Liver (tissue), 9 donors: ENCODE measurements around the gene GRN. TPM values are rescaled to one million over a fixed set of nuclear protein-coding genes. Genes with fewer than 3 reads are reported as not detected.

Experiments
- DNase-seq: peaks from one replicate; pipeline ENCODE4 v3.0.0-alpha.2; 2017; ENCODE audit warnings: low spot score
- H3K27ac ChIP-seq, 2 donors: one replicate each; pipeline ENCODE4 v1.7.0; 2013; ENCODE audit warnings: inconsistent platforms in 2 of 2, low read length in 2 of 2, control low read depth in 1 of 2, low read depth in 1 of 2, mild to moderate bottlenecking in 1 of 2
- H3K27me3 ChIP-seq, 4 donors: one replicate each; pipeline versions ENCODE4 v1.6.1 to v1.7.0; 2013; ENCODE audit warnings: low read length in 3 of 4, inconsistent platforms in 1 of 4, mild to moderate bottlenecking in 1 of 4, moderate library complexity in 1 of 4; ENCODE audit not compliant: control insufficient read depth in 4 of 4, insufficient read depth in 4 of 4
- H3K36me3 ChIP-seq, 4 donors: one replicate each; pipeline versions ENCODE4 v1.6.1 to v1.7.0; 2013; ENCODE audit warnings: low read length in 3 of 4, mild to moderate bottlenecking in 3 of 4, low read depth in 1 of 4, moderate library complexity in 1 of 4; ENCODE audit not compliant: control insufficient read depth in 4 of 4, insufficient read depth in 3 of 4
- H3K4me1 ChIP-seq, 4 donors: one replicate each; pipeline versions ENCODE4 v1.6.1 to v1.7.0; 2013; ENCODE audit warnings: low read length in 3 of 4, mild to moderate bottlenecking in 3 of 4, moderate library complexity in 1 of 4; ENCODE audit not compliant: control insufficient read depth in 4 of 4, insufficient read depth in 4 of 4
- H3K4me3 ChIP-seq, 3 donors: one replicate each; pipeline versions ENCODE4 v1.6.1 to v1.7.0; 2013; ENCODE audit warnings: low read length in 3 of 3, control low read depth in 1 of 3, low read depth in 1 of 3, mild to moderate bottlenecking in 1 of 3
- H3K9ac ChIP-seq, 2 donors: one replicate each; pipeline ENCODE4 v1.7.0; 2013; ENCODE audit warnings: low read length in 2 of 2, mild to moderate bottlenecking in 2 of 2, moderate library complexity in 2 of 2, control low read depth in 1 of 2, low read depth in 1 of 2
- H3K9me3 ChIP-seq, 4 donors: one replicate each; pipeline versions ENCODE4 v1.6.1 to v1.7.0; 2013; ENCODE audit warnings: low read length in 3 of 4; ENCODE audit not compliant: control insufficient read depth in 4 of 4
- ATF3 ChIP-seq: IDR thresholded peaks from 2 replicates; pipeline ENCODE4 v1.6.1; 2016; ENCODE audit warnings: antibody characterized with exemption
- CTCF ChIP-seq: fragments of 150-350 bp; IDR thresholded peaks from 2 replicates; pipeline ENCODE4 v1.5.1; 2017; ENCODE audit warnings: improper control_type of control experiment, low read depth, low read length; ENCODE audit not compliant: missing input control
- EGR1 ChIP-seq, 2 donors: IDR thresholded peaks; 2 replicates each; pipeline ENCODE4 v1.6.1; 2016 to 2018; ENCODE audit warnings: antibody characterized with exemption in 2 of 2, low read depth in 2 of 2
- FOXA1 ChIP-seq: IDR thresholded peaks from 2 replicates; pipeline ENCODE4 v1.6.1; 2016; ENCODE audit warnings: antibody characterized with exemption
- FOXA2 ChIP-seq: IDR thresholded peaks from 2 replicates; pipeline ENCODE4 v1.6.1; 2016; ENCODE audit warnings: antibody characterized with exemption
- GABPA ChIP-seq, 2 donors: IDR thresholded peaks in 1 of 2; conservative IDR thresholded peaks in 1 of 2; 2 replicates each; pipeline ENCODE4 v1.6.1; 2016; ENCODE audit warnings: antibody characterized with exemption in 2 of 2, mild to moderate bottlenecking in 1 of 2, moderate library complexity in 1 of 2
- HNF4A ChIP-seq, 2 donors: conservative IDR thresholded peaks; 2 replicates each; pipeline ENCODE4 v1.6.1; 2016; ENCODE audit warnings: antibody characterized with exemption in 2 of 2, mild to moderate bottlenecking in 2 of 2
- JUND ChIP-seq, 2 donors: IDR thresholded peaks; 2 replicates each; pipeline ENCODE4 v1.6.1; 2016; ENCODE audit warnings: antibody characterized with exemption in 2 of 2
- MAX ChIP-seq: IDR thresholded peaks from 2 replicates; pipeline ENCODE4 v1.6.1; 2016; ENCODE audit warnings: antibody characterized with exemption
- NR2F2 ChIP-seq: IDR thresholded peaks from 2 replicates; pipeline ENCODE4 v1.6.1; 2016; ENCODE audit warnings: antibody characterized with exemption
- RAD21 ChIP-seq, 2 donors: IDR thresholded peaks; 2 replicates each; pipeline ENCODE4 v1.6.1; 2016; ENCODE audit warnings: antibody characterized with exemption in 2 of 2, mild to moderate bottlenecking in 2 of 2
- REST ChIP-seq: IDR thresholded peaks from 2 replicates; pipeline ENCODE4 v1.6.1; 2016; ENCODE audit warnings: antibody characterized with exemption, mild to moderate bottlenecking
- SP1 ChIP-seq: IDR thresholded peaks from 2 replicates; pipeline ENCODE4 v1.6.1; 2018; ENCODE audit warnings: antibody characterized with exemption, mild to moderate bottlenecking
- TAF1 ChIP-seq: conservative IDR thresholded peaks from 2 replicates; pipeline ENCODE4 v1.6.1; 2016; ENCODE audit warnings: antibody characterized with exemption, mild to moderate bottlenecking
- YY1 ChIP-seq: IDR thresholded peaks from 2 replicates; pipeline ENCODE4 v1.6.1; 2016; ENCODE audit warnings: antibody characterized with exemption, mild to moderate bottlenecking
- ZBTB33 ChIP-seq: IDR thresholded peaks from 2 replicates; pipeline ENCODE4 v1.6.1; 2016; ENCODE audit warnings: antibody characterized with exemption
- WGBS: extraction: QIAGEN DNeasy Blood & Tissue Kit; methylation state at CpG from one replicate; pipeline ENCODE4 v1.1.7; 2013; 5-methylcytosine and 5-hydroxymethylcytosine counted together
- polyA plus RNA-seq, 2 donors: library from polyadenylated mRNA; stranded (reverse) in 1 of 2; unstranded in 1 of 2; fragments of 200-250 nt in 1 of 2; fragments of >200 nt in 1 of 2; fragmentation: Nextera tagmentation in 1 of 2; extraction: Ambion mirVana in 1 of 2; gene quantifications; one replicate each; pipeline versions ENCODE4 v1.2.1 to v1.2.3, GENCODE V29; 2013 to 2015
- total RNA-seq, 2 donors: library from RNA; depleted of rRNA; stranded (reverse); fragments of >200 nt; gene quantifications; one replicate each; pipeline ENCODE4 v1.2.3, GENCODE V29; 2014
- donor health status: healthy.
- donor health status: healthy.
- donor health status: healthy.
- donor health status: healthy.
- donor health status: healthy.

GRN gene
- total and polyA plus RNA-seq, 4 donors, result 90.9 to 166 (median 133) TPM

- TF ChIP-seq MAX (no peak), EGR1 (IDR thresholded peaks at IDR 0.05; ENCODE audit: low read depth in 2 of 2) (no peak), FOXA1 (no peak), ZBTB33 (no peak), NR2F2 (no peak), GABPA (IDR thresholded peaks at IDR 0.05 in 1 of 2, conservative IDR thresholded peaks at IDR 0.05 in 1 of 2) (no peak), HNF4A (conservative IDR thresholded peaks at IDR 0.05) (no peak)
Observed at GRCh38 chr17:44324092-44324570, 21.0 kb upstream of the GRN start (continued).

- Histone ChIP-seq H3K9me3 (no peaks in the 10 kb centered on the region), H3K4me1 (peaks cover 5 to 27% (median 12%) of the 10 kb centered on the region in 4 donors), H3K9ac (peak within 1 kb of the TSS; percentile 58 to 81), H3K27ac (peak within 1 kb of the TSS; percentile 76 to 80), H3K4me3 (peak within 1 kb of the TSS; percentile 76 to 92 (median 87)), H3K36me3 (peaks cover 2 to 23% (median 8%) of the 10 kb centered on the region in 4 donors), H3K27me3 (no peaks in the 10 kb centered on the region)
- 1% methylated on average over 85 of the region's 85 CpGs for WGBS
- TF ChIP-seq SP1, result peak; percentile 43
- no peak for TF ChIP-seq FOXA1
- TF ChIP-seq REST, result no peak
- TF ChIP-seq EGR1 (IDR thresholded peaks at IDR 0.05; ENCODE audit: low read depth in 2 of 2), result peak in 1 of 2 donors; percentile 34
- peak in 1 of 2 donors; percentile 12 for TF ChIP-seq RAD21 (IDR thresholded peaks at IDR 0.05)
- peak; percentile 99 for DNase-seq
Observed at GRCh38 chr17:44324571-44325275, 20.4 kb upstream of the GRN start, which contains the start of gene SLC25A39. TSS of gene SLC25A39 (minus strand) at chr17:44324823. CDS start at chr17:44323562, 1,261 bp downstream.

GRCh38 chr17:44326861-44327444 lies 18.1 kb upstream of the GRN start:
- Histone ChIP-seq H3K4me3 (peak overlapping the region in 1 of 3 donors; percentile 65), H3K9ac (no peak overlapping the region)
- peak; percentile 46 to 50 for TF ChIP-seq RAD21 (IDR thresholded peaks at IDR 0.05)
- no peak for TF ChIP-seq JUND (IDR thresholded peaks at IDR 0.05)
- TF ChIP-seq HNF4A (conservative IDR thresholded peaks at IDR 0.05), result peak; percentile 28 to 40
- TF ChIP-seq CTCF, result no peak
- TF ChIP-seq NR2F2, result peak; percentile 30
- no peak for TF ChIP-seq ATF3
- TF ChIP-seq GABPA (IDR thresholded peaks at IDR 0.05 in 1 of 2, conservative IDR thresholded peaks at IDR 0.05 in 1 of 2), result peak in 1 of 2 donors; percentile 46
- TF ChIP-seq YY1, result peak; percentile 41
- TF ChIP-seq ZBTB33, result no peak
- no peak for TF ChIP-seq TAF1
- TF ChIP-seq FOXA1, result no peak
- TF ChIP-seq FOXA2, result no peak

More at GRCh38 chr17:44326861-44327444, 18.1 kb upstream of the GRN start:
- Histone ChIP-seq H3K4me1 (peaks cover 5 to 34% (median 17%) of the 10 kb centered on the region in 4 donors), H3K27ac (no peak overlapping the region), H3K9me3 (no peaks in the 10 kb centered on the region), H3K27me3 (no peaks in the 10 kb centered on the region), H3K36me3 (peaks cover 0 to 2% (median 0%) of the 10 kb centered on the region in 4 donors)
- 25% methylated on average over 31 of the region's 31 CpGs for WGBS
- peak; percentile 94 for DNase-seq
